Neural progenitor cell (in vitro differentiated cells): ENCODE results near the gene SCN2A. TPM values are rescaled to one million over a fixed set of nuclear protein-coding genes. Genes with fewer than 3 reads are reported as not detected.
A peak's percentile ranks its signal among the peaks of the same experiment; 100 is the strongest.

Experiments
- DNase-seq: peaks from one replicate; pipeline ENCODE4 v3.0.0-alpha.2; 2016; ENCODE audit warnings: low spot score
- H2AFZ ChIP-seq: fragments of 200-600 bp; sonication (generic); replicated peaks from 2 replicates; pipeline ENCODE4 v1.6.1; 2016; ENCODE audit warnings: antibody characterized with exemption
- H3F3A ChIP-seq: fragments of 200-600 bp; sonication (generic); 2 replicates; pipeline ENCODE4 v1.6.1; 2016; ENCODE audit warnings: antibody characterized with exemption, low read depth
- H3K27ac ChIP-seq: fragments of 200-600 bp; sonication (generic); 2 replicates; pipeline ENCODE4 v1.5.1; 2016; ENCODE audit warnings: mild to moderate bottlenecking
- H3K27me3 ChIP-seq: fragments of 200-600 bp; sonication (generic); 2 replicates; pipeline ENCODE4 v1.6.1; 2016; ENCODE audit warnings: mild to moderate bottlenecking, moderate library complexity
- H3K36me3 ChIP-seq: fragments of 200-600 bp; sonication (generic); 2 replicates; pipeline ENCODE4 v1.5.1; 2016
- H3K4me1 ChIP-seq: fragments of 200-600 bp; sonication (generic); 2 replicates; pipeline ENCODE4 v1.6.1; 2016; ENCODE audit warnings: mixed run types
- H3K4me2 ChIP-seq: fragments of 200-600 bp; sonication (generic); 2 replicates; pipeline ENCODE4 v1.6.1; 2016
- H3K4me3 ChIP-seq: fragments of 200-600 bp; sonication (generic); 2 replicates; pipeline ENCODE4 v1.5.1; 2016
- H3K79me2 ChIP-seq: fragments of 200-600 bp; sonication (generic); 2 replicates; pipeline ENCODE4 v1.6.1; 2016; ENCODE audit warnings: low read depth
- H3K9ac ChIP-seq: fragments of 200-600 bp; sonication (generic); 2 replicates; pipeline ENCODE4 v1.6.1; 2016
- H3K9me3 ChIP-seq: fragments of 200-600 bp; sonication (generic); 2 replicates; pipeline ENCODE4 v1.5.1; 2016; ENCODE audit warnings: low read depth
- H4K20me1 ChIP-seq: fragments of 200-600 bp; sonication (generic); 2 replicates; pipeline ENCODE4 v1.6.1; 2016; ENCODE audit warnings: low read depth
- H3K27ac Mint-ChIP-seq: 3 replicates; pipeline ENCODE4 v1.8.0; 2021; ENCODE audit warnings: mixed read lengths
- H3K27me3 Mint-ChIP-seq: 2 replicates; pipeline ENCODE4 v1.8.0; 2022; ENCODE audit warnings: low read depth, mild to moderate bottlenecking, inconsistent platforms, moderate library complexity, mixed read lengths; ENCODE audit not compliant: insufficient read depth
- H3K36me3 Mint-ChIP-seq: 3 replicates; pipeline ENCODE4 v1.8.0; 2021; ENCODE audit warnings: mixed read lengths
- H3K4me1 Mint-ChIP-seq: 3 replicates; pipeline ENCODE4 v1.8.0; 2021; ENCODE audit warnings: mixed read lengths
- H3K4me3 Mint-ChIP-seq: 3 replicates; pipeline ENCODE4 v1.8.0; 2021; ENCODE audit warnings: mild to moderate bottlenecking, moderate library complexity, mixed read lengths
- H3K9me3 Mint-ChIP-seq: 3 replicates; pipeline ENCODE4 v1.8.0; 2020; ENCODE audit warnings: mixed read lengths
- CTCF ChIP-seq: fragments of 200-600 bp; sonication (generic); IDR thresholded peaks from 2 replicates; pipeline ENCODE4 v1.5.1; 2017; ENCODE audit warnings: antibody characterized with exemption, mild to moderate bottlenecking
- EZH2 ChIP-seq: fragments of 200-600 bp; sonication (generic); IDR thresholded peaks from 2 replicates; pipeline ENCODE4 v1.6.1; 2017; ENCODE audit warnings: antibody characterized with exemption, mild to moderate bottlenecking, moderate library complexity
- EZH2phosphoT487 ChIP-seq: fragments of 200-600 bp; sonication (generic); IDR thresholded peaks from 2 replicates; pipeline ENCODE4 v1.6.1; 2017; ENCODE audit warnings: antibody characterized with exemption
- total RNA-seq: library from RNA; depleted of rRNA; stranded (reverse); fragments of >200 nt; gene quantifications from 2 replicates; pipeline ENCODE4 v1.2.3, GENCODE V29; 2015; ENCODE audit warnings: low replicate concordance

SCN2A gene
- total RNA-seq, 1 donor from 2014 or later, result 0.30 TPM

DNA sequence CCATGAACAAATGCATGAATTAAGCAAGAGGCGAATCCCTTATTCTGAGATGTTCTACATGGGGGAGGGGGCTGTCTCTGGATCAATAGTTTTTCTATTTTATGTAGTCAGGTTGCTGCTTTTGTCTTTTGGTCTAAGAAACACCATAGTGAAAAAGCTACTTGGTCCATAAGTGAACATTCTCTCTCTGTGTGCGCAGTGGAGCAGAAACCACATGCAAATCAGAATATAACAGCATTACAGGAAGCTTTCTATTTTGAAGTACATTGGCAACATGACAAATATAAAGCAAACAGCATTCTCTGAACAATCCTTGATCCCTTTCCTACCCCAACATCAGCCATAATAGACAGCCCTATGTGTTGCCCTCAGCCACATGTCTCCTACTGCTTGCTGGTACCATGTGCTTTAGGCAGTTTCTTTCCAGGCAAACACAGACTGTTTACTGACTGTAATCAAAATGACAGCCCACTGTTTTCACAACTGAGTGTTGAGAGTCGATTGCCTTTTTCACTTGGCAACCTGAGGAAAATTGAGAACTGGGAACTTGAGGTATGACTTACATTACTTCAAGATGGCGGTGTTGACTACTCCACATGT, 45.9 kb upstream of the SCN2A start:
- Mint-ChIP-seq H3K27me3 (no peaks in the 10 kb centered on the region), H3K27ac (no peak overlapping the region), H3K4me1 (no peaks in the 10 kb centered on the region), H3K36me3 (no peaks in the 10 kb centered on the region), H3K9me3 (no peaks in the 10 kb centered on the region), H3K4me3 (no peak overlapping the region)
- Histone ChIP-seq H3K9ac (no peak overlapping the region), H4K20me1 (no peaks in the 10 kb centered on the region), H3K27me3 (no peaks in the 10 kb centered on the region), H3K79me2 (no peaks in the 10 kb centered on the region), H2AFZ (no peak overlapping the region), H3F3A (no peaks in the 10 kb centered on the region), H3K9me3 (no peaks in the 10 kb centered on the region), H3K4me3 (no peak overlapping the region), H3K4me1 (no peaks in the 10 kb centered on the region), H3K27ac (no peak overlapping the region), H3K36me3 (no peaks in the 10 kb centered on the region), H3K4me2 (no peak overlapping the region)
- TF ChIP-seq EZH2 (no peak), EZH2phosphoT487 (no peak), CTCF (no peak)
- no peak for DNase-seq

DNA sequence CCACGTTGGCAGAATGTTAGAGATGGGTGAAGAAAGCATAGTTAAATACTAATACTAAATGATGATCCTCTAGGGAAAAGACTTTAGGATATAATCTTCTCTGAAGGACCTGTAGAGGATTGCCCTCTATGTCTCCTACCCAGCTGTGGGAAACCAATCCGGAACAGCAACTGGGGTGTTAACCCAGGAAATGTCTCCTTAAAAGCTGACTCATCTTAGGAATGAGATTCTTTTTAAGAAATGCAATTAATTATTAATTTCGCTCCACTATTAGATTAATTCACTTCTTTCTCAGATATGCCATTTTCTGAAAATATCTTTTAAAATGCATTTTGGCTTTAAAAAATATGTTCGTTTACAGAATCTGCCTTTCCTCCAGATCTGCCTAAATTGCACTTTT, 42.8 kb upstream of the SCN2A start:
- no peaks in the 10 kb centered on the region for H3K36me3 Mint-ChIP-seq
- Histone ChIP-seq H3K4me2 (no peak overlapping the region), H3K36me3 (no peaks in the 10 kb centered on the region), H3F3A (no peaks in the 10 kb centered on the region), H3K9me3 (no peaks in the 10 kb centered on the region), H3K79me2 (no peaks in the 10 kb centered on the region), H3K4me1 (no peaks in the 10 kb centered on the region), H3K4me3 (no peak overlapping the region), H3K9ac (no peak overlapping the region), H3K27ac (no peak overlapping the region), H4K20me1 (no peaks in the 10 kb centered on the region), H2AFZ (no peak overlapping the region), H3K27me3 (no peaks in the 10 kb centered on the region)
- no peaks in the 10 kb centered on the region for H3K27me3 Mint-ChIP-seq
- TF ChIP-seq CTCF, result no peak
- TF ChIP-seq EZH2phosphoT487, result no peak
- TF ChIP-seq EZH2, result no peak
- H3K4me1 Mint-ChIP-seq, result peaks cover 4% of the 10 kb centered on the region
- DNase-seq, result no peak
- no peak overlapping the region for H3K4me3 Mint-ChIP-seq
- H3K9me3 Mint-ChIP-seq, result no peaks in the 10 kb centered on the region
- H3K27ac Mint-ChIP-seq, result no peak overlapping the region

DNA sequence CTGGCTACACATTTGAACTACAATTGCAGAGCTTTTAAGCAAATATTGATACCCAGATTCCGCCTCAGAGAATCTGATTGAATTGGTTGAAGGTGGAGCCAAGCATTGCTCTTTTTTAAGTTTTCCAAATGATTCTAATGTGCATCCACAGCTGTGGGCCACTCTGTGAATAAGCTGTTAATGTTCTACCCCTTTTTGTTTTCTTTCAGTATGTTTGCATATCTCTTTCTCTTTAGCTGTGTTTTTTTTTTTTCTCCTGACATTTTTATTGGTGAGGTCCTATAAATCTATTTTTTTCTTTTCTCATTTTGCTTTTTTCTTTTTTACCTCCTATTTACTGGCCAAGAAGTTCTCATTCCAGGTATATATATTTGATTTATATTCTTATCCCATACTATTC, 41.9 kb upstream of the SCN2A start:
- TF ChIP-seq EZH2phosphoT487 (no peak), CTCF (no peak), EZH2 (no peak)
- Histone ChIP-seq H3K79me2 (no peaks in the 10 kb centered on the region), H2AFZ (peak overlapping the region; percentile 59), H3K36me3 (no peaks in the 10 kb centered on the region), H3K4me3 (no peak overlapping the region), H3K9me3 (no peaks in the 10 kb centered on the region), H4K20me1 (no peaks in the 10 kb centered on the region), H3K9ac (no peak overlapping the region), H3K4me2 (no peak overlapping the region), H3F3A (no peaks in the 10 kb centered on the region), H3K27me3 (no peaks in the 10 kb centered on the region), H3K4me1 (no peaks in the 10 kb centered on the region), H3K27ac (no peak overlapping the region)
- Mint-ChIP-seq H3K4me1 (peaks cover 4% of the 10 kb centered on the region), H3K27ac (no peak overlapping the region), H3K27me3 (no peaks in the 10 kb centered on the region), H3K4me3 (no peak overlapping the region), H3K9me3 (no peaks in the 10 kb centered on the region), H3K36me3 (no peaks in the 10 kb centered on the region)
- no peak for DNase-seq
